Endothelial cell of umbilical vein (primary cell): ENCODE data around the gene NR2E1.

Source experiments
- CTCF ChIP-seq, 2 donors: IDR thresholded peaks; 1 replicate in 1 of 2; 2 replicates in 1 of 2; pipeline ENCODE4 v1.5.1; 2011; ENCODE audit warnings: low read length in 2 of 2, mild to moderate bottlenecking in 2 of 2, moderate library complexity in 2 of 2, control low read depth in 1 of 2, inconsistent platforms in 1 of 2, low read depth in 1 of 2; ENCODE audit not compliant: insufficient read depth in 1 of 2; ENCODE audit errors: extremely low read depth in 1 of 2
- EZH2 ChIP-seq: IDR thresholded peaks from 2 replicates; pipeline ENCODE4 v1.6.1; 2012; ENCODE audit warnings: borderline replicate concordance, low read depth, mild to moderate bottlenecking, moderate library complexity, low read length, inconsistent platforms; ENCODE audit not compliant: severe bottlenecking
- FOS ChIP-seq: IDR thresholded peaks from 2 replicates; pipeline ENCODE4 v1.6.1; 2011; ENCODE audit warnings: mild to moderate bottlenecking, low read length, moderate library complexity, borderline replicate concordance; ENCODE audit not compliant: insufficient read depth
- GATA2 ChIP-seq: IDR thresholded peaks from 2 replicates; pipeline ENCODE4 v1.7.0; 2011; ENCODE audit warnings: low read depth, mild to moderate bottlenecking, moderate library complexity, mixed read lengths, low read length; ENCODE audit not compliant: insufficient read length, insufficient read depth
- JUN ChIP-seq: IDR thresholded peaks from 2 replicates; pipeline ENCODE4 v1.6.1; 2011; ENCODE audit warnings: borderline replicate concordance, low read depth; ENCODE audit not compliant: insufficient read length, insufficient read depth
- MYC ChIP-seq: IDR thresholded peaks from one replicate; pipeline ENCODE4 v1.6.1; 2011; ENCODE audit warnings: mild to moderate bottlenecking, low read depth, low read length
- POLR2A ChIP-seq: IDR thresholded peaks from 2 replicates; pipeline ENCODE4 v1.6.1; 2012; ENCODE audit warnings: low read depth, mild to moderate bottlenecking, control low read depth, low read length
- POLR2AphosphoS5 ChIP-seq: IDR thresholded peaks from 2 replicates; pipeline ENCODE4 v1.6.1; 2012; ENCODE audit warnings: low read depth, mild to moderate bottlenecking, control low read depth, low read length, moderate library complexity; ENCODE audit not compliant: insufficient read depth
- TF ChIP-seq, protein P1 (sequence below): IDR thresholded peaks from 2 replicates; pipeline ENCODE4 v1.6.1; 2011; ENCODE audit not compliant: insufficient read depth, insufficient read length

GRCh38 chr6:108228416-108228815 lies 62.6 kb downstream of the NR2E1 start:
- TF ChIP-seq, protein P1, sequence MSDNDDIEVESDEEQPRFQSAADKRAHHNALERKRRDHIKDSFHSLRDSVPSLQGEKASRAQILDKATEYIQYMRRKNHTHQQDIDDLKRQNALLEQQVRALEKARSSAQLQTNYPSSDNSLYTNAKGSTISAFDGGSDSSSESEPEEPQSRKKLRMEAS = no peak
- TF ChIP-seq EZH2 (no peak), CTCF (IDR thresholded peaks at IDR 0.05; ENCODE audit: extremely low read depth in 1 of 2, insufficient read depth in 1 of 2, low read depth in 1 of 2, low read length in 2 of 2) (no peak), FOS (no peak), JUN (no peak), POLR2A (no peak), MYC (no peak), POLR2AphosphoS5 (no peak), GATA2 (no peak)
